ENCODE results near the gene PDE5A. TPM values are rescaled to one million over a fixed set of nuclear protein-coding genes. Genes with fewer than 3 reads are reported as not detected.
"Not testable (repeated sequence)": the region's sequence is repeated elsewhere in the genome, so short reads cannot be mapped to it uniquely, and the experiment has no call there.

Gene PDE5A
- total and polyA plus RNA-seq, 2 donors (not counting 3 experiments of a cell fraction or from before 2014, with no cell fraction given) = 0.73 to 2.3 TPM

GRCh38 chr4:119453286-119453685 lies 175.3 kb downstream of the PDE5A start:
- intact Hi-C loops (cut with micrococcal nuclease) = loop anchor here (5.0 to 10.0 kb wide), 4 partner anchors 148 to 602 kb away; partner anchors contain the start of gene USP53
- H3K27me3 ChIP-seq (ENCODE audit: control insufficient read depth in 2 of 2, insufficient read depth in 2 of 2, low read length in 2 of 2) = not testable (repeated sequence)

DNA sequence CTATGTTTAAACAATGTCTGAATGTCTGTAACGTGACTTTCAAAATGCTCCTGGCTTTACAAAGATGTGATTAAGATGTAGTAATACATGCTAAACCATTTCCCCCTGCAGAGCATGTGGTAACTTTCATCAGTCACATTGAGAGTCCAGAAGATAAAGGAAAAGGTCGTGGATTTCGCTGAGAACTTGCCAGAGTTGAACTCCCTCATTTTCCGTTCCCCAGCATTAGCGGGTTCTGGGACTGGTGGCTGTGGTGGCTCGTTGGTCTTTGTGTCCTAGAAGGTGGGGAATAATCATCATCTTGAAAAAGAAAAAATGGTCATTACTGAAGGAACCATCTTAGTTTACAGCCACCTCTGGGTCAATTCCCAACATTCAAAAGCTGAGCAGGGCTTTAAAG lies 178.8 kb downstream of the PDE5A start:
- H4K20me1 ChIP-seq (replicated peaks; ENCODE audit: control insufficient read depth, extremely low read depth, insufficient read depth, low read length); H3K4me1 ChIP-seq (ENCODE audit: control insufficient read depth, extremely low read depth, insufficient read depth, low read length); POLR2A ChIA-PET; H2AFZ ChIP-seq (ENCODE audit: low read depth, low read length); H3K4me2 ChIP-seq (ENCODE audit: insufficient read depth, low read length); H3K9ac ChIP-seq (replicated peaks; ENCODE audit: extremely low read depth, insufficient read depth, low read length); H3K4me3 ChIP-seq (replicated peaks in 1 of 3; ENCODE audit: insufficient read depth in 1 of 3, low read depth in 1 of 3, low read length in 3 of 3); CTCF ChIA-PET; H3K36me3 ChIP-seq (ENCODE audit: control insufficient read depth in 2 of 2, extremely low read depth in 1 of 2, insufficient read depth in 2 of 2, low read length in 2 of 2); BruUV-seq (replicated peaks); H3K27ac ChIP-seq (ENCODE audit: insufficient read depth, low read depth, low read length); H3K79me2 ChIP-seq (ENCODE audit: control insufficient read depth, insufficient read depth, low read length); H3K9me3 ChIP-seq (replicated peaks; ENCODE audit: control insufficient read depth, insufficient read depth, low read length); H3K9me1 ChIP-seq (replicated peaks; ENCODE audit: control insufficient read depth, extremely low read depth, insufficient read depth, low read length); H3K27me3 ChIP-seq (ENCODE audit: control insufficient read depth in 2 of 2, insufficient read depth in 2 of 2, low read length in 2 of 2); dilution Hi-C loops (cut with MboI; ENCODE audit: extremely low pct_ligation_motif_present, low sequenced_read_pairs); DNase-seq (ENCODE audit: low read depth, low spot score); FAIRE-seq: not testable (repeated sequence)
- intact Hi-C loops (cut with micrococcal nuclease) = loop anchor here (5.0 to 10.0 kb wide), 4 partner anchors 145 to 605 kb away; partner anchors contain the start of gene USP53

More at GRCh38 chr4:119453286-119453685, 175.3 kb downstream of the PDE5A start:
- H4K20me1 ChIP-seq (replicated peaks; ENCODE audit: control insufficient read depth, extremely low read depth, insufficient read depth, low read length); H3K36me3 ChIP-seq (ENCODE audit: control insufficient read depth in 2 of 2, extremely low read depth in 1 of 2, insufficient read depth in 2 of 2, low read length in 2 of 2); H3K4me2 ChIP-seq (ENCODE audit: insufficient read depth, low read length); FAIRE-seq; H3K9ac ChIP-seq (replicated peaks; ENCODE audit: extremely low read depth, insufficient read depth, low read length); POLR2A ChIA-PET; H3K27ac ChIP-seq (ENCODE audit: insufficient read depth, low read depth, low read length); H3K4me3 ChIP-seq (replicated peaks in 1 of 3; ENCODE audit: insufficient read depth in 1 of 3, low read depth in 1 of 3, low read length in 3 of 3); H2AFZ ChIP-seq (ENCODE audit: low read depth, low read length); H3K4me1 ChIP-seq (ENCODE audit: control insufficient read depth, extremely low read depth, insufficient read depth, low read length); H3K9me3 ChIP-seq (replicated peaks; ENCODE audit: control insufficient read depth, insufficient read depth, low read length); dilution Hi-C loops (cut with MboI; ENCODE audit: extremely low pct_ligation_motif_present, low sequenced_read_pairs); H3K9me1 ChIP-seq (replicated peaks; ENCODE audit: control insufficient read depth, extremely low read depth, insufficient read depth, low read length); H3K79me2 ChIP-seq (ENCODE audit: control insufficient read depth, insufficient read depth, low read length); DNase-seq (ENCODE audit: low read depth, low spot score); BruUV-seq (replicated peaks); CTCF ChIA-PET: not testable (repeated sequence)

Small RNA genes lying within 50 kb of the gene (small RNA-seq; reads per million reads assigned to genes)
- gene RF00614 (ENCODE audit: insufficient read depth, insufficient read length, low read depth, low replicate concordance) = not detected
